Measurements from ENCODE around the gene WDR86.

WDR86 gene

DNA sequence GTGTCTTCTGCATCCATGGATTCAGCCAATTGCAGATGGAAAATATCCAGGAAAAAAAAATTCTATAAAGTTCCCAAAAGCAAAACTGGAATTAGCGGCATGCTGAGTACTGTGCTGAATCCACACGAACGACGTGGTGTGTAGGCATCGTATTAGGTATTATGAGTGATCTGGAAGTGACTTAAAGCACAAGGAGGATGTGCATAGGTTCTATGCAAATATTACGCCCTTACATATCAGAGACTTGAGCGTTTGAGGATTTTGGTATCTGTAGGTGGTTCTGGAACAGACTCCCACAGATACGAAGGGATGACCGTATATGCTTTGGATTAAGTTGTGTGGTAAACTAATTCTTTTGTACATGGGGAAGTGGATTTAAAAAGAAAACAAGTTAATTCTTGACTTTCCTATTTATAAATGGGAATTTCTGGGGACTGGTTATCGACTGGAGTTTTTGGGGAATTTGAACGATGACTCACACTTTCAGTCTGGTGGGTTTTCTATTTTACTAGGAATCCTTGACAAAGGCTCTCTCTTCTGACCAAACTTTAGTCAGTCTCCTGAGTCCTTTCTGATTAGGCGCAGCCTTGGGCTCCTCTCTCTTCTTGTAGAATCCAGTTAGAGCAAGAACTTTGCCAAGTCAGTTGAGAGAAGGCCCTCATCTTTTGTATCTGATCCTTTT lies 73.7 kb downstream of the WDR86 start:
- no peak for TF ChIP-seq ZFX (IDR thresholded peaks at IDR 0.05)
- TF ChIP-seq, protein P1, sequence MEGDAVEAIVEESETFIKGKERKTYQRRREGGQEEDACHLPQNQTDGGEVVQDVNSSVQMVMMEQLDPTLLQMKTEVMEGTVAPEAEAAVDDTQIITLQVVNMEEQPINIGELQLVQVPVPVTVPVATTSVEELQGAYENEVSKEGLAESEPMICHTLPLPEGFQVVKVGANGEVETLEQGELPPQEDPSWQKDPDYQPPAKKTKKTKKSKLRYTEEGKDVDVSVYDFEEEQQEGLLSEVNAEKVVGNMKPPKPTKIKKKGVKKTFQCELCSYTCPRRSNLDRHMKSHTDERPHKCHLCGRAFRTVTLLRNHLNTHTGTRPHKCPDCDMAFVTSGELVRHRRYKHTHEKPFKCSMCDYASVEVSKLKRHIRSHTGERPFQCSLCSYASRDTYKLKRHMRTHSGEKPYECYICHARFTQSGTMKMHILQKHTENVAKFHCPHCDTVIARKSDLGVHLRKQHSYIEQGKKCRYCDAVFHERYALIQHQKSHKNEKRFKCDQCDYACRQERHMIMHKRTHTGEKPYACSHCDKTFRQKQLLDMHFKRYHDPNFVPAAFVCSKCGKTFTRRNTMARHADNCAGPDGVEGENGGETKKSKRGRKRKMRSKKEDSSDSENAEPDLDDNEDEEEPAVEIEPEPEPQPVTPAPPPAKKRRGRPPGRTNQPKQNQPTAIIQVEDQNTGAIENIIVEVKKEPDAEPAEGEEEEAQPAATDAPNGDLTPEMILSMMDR (conservative IDR thresholded peaks at IDR 0.05) = no peak
- no peak overlapping the region for H3K27ac ChIP-seq

DNA sequence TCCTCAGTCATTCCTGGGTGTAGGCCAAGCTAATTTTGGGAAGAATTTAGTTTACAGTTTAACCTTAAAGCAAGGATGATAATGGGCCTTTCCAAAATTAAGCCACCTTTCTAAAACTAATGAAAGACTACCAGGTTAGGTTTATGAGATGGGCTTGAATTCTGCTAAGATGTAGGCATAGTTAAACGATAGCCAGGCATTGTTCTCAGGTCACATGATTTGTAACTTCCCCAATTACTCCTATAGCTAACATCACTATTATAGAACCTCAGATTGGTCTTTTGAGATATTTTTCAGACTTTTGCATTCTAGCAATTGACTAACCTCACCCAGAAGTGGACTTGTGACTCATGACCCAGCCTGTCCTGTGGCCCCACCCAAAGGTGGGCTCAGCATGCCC lies 75.2 kb downstream of the WDR86 start:
- no peak overlapping the region for H3K27ac ChIP-seq
- TF ChIP-seq, protein P1 (conservative IDR thresholded peaks at IDR 0.05) = no peak
- no peak for TF ChIP-seq ZFX (IDR thresholded peaks at IDR 0.05)
